DLD1 (cell line): ENCODE measurements around the gene TUBB2B.

Source experiments
- in situ Hi-C: cut with HindIII; loops from 2 replicates; pipeline ENCODE4 v1.10.0; 2017; ENCODE audit warnings: low sequenced_read_pairs

Gene TUBB2B

DNA sequence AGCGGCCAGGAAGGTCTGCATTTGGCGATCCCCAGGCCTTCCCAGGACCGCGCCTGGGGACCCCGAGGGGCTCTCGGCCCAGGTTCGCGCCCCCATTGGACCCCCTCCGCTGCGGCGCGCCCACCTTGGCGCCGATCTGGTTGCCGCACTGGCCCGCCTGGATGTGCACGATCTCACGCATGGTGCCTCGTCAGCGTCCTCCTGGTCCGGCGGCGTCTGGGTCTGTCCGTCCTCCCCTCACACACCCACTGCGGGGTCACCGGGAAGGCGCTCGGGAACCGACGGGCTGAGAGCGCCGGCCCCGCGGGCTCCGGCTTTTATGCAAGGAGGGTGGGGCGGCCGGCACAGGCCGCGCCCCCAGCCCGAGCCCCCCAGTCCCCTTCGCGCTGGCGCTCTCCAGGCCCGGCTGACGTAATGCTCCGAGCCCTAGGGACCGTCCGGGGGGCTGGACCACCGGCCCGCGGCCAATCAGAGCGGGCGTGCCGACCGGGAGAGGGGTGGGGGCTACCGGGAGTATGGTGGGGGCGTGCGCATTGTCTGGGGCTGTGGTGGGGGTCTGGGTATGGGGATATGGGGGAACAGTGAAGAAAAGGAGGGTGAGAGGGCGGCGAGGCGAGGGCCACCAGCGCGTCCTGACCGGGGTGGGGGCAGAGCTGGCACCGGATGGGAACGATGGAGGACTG, at the start of gene TUBB2B:
TSS of gene TUBB2B (minus strand) at position 291 of the 683 bp plus-strand sequence. CDS start at position 181, 110 bp downstream.
- in situ Hi-C loops, result no loop called here

DNA sequence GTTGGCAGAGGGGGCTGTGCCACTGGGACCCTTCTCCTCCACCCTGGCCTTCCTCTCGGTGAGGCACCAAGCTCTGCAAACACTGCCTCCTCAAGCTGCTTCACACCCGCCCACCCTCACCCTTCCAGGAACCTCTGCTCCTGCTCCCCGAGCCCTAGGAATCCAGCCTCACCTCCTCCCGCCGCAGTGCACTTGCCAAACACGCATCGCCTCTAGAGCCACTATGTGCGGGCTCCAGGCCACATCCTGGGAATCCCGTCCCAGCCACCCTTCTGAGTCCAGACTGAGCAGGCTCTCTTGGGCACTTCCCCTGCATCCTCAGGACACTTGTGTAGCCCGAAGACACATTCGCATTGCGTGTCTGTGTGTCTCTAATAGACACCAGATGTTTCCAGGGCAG, 49.8 kb upstream of the TUBB2B start:
- in situ Hi-C loops, result loop anchor here (25.0 kb wide), 1 partner anchor 435 kb away; no protein-coding TSS in a partner anchor

GRCh38 chr6:3276174-3277167, 49.0 kb upstream of the TUBB2B start:
- in situ Hi-C loops, result loop anchor here (25.0 kb wide), 1 partner anchor 436 kb away; no protein-coding TSS in a partner anchor

DNA sequence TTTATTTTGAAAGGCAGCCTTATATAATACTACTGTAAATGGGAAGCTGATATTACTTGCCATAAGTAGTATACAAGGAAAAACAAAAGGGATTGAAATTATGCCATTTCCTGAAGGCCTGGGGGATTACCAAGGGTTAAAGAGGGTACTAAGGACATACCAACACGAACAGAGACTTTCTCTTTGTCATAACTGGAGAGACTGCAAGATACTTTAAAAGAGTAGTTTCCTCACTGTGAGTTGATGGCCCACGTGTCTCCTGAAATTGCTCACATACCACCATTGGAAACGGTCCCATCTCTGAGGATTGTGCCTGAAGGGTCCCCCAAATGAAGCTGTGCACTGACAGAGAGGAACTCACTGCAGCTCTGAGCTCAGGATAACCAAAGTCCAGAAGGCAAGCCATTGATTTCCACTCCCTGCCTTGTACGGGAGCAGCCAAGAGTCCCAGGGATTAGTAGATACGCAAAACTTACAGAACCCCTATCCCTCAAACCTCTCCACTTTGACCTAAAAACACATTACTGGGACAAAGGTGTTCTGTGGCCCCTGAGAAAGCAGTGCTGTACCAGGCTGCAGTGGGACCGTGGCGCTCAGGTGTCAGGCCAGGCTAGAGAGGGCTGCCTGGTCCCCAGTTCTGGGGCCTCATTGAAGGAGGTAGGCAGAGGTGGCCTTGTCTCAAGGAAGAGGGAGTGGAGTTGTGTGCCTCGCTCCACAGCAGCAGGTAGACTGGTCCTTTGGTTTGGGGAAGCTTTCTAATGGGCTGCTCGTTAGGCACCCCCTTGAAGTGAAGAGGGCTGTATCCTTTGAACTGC, 46.5 kb upstream of the TUBB2B start:
- in situ Hi-C loops, result no loop called here

GRCh38 chr6:3272911-3273547, 45.6 kb upstream of the TUBB2B start:
- in situ Hi-C loops, result no loop called here

DNA sequence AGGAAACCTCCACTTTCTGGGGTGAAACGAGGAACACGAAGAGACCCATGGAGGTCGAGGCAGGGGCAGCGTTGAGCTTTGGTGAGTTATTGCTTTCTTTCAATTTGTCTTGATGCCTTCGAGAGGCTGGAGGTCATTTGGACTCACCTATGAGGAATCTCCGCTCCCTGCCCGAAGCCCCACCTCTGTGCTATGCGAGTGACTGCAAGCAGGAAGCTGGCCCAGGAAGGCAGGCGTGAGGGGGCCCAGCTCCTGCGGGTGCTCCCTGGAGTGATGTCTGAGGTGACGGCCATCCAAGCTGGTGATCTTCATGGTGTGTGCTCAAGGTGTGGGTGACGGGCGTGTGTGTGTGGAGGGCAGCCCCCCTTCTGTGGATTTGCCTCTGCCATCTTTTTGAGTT, 44.3 kb upstream of the TUBB2B start:
- in situ Hi-C loops, result no loop called here

- in situ Hi-C loops, result no loop called here
These were observed 42.8 kb upstream of the TUBB2B start for GRCh38 chr6:3270258-3270657.

GRCh38 chr6:3269281-3269975, 42.0 kb upstream of the TUBB2B start:
- in situ Hi-C loops, result no loop called here

- in situ Hi-C loops, result no loop called here
These were observed 41.2 kb upstream of the TUBB2B start for GRCh38 chr6:3268680-3269079.

DNA sequence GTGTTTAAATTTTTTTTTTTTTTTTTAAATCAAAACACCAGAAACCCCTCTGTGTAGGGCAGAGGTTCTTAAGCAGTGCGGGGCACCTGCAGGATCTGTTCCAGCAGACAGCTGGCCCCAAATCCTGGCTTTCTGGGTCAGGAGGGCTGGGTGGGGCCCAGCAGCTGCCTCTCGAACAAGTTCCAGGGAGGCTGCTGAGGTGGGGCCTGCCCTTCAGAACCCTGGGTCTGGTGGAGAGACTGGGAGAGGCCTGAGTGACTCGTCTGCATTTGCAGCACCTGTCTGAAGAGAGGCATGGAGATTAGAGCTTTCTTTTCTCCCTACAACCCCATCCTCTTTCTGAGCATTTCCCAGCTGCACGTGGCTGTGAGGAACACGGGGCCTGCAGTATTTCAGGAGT, 39.7 kb upstream of the TUBB2B start:
- in situ Hi-C loops, result no loop called here

DNA sequence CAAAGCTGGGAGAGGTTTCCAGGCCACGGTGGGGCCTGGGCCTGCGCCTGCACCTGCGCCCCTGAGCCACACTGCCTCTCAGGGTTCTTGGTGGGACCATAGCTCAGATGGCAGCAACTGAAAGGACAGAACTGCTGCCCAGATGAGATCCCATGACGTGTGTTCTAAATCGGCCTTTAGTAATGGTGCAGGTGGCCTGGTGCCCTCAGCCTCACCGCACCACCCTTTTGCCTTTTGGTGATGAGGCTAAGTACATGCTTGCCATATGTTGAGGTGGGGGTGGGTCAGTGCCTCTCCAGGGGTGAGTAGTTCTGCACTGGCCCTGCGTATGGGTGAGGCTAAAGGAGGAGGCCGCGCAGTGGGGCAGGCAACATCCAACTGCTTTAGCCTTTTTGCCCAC, 38.7 kb upstream of the TUBB2B start:
- in situ Hi-C loops, result no loop called here

GRCh38 chr6:3265671-3266070, 38.2 kb upstream of the TUBB2B start:
- in situ Hi-C loops, result no loop called here

DNA sequence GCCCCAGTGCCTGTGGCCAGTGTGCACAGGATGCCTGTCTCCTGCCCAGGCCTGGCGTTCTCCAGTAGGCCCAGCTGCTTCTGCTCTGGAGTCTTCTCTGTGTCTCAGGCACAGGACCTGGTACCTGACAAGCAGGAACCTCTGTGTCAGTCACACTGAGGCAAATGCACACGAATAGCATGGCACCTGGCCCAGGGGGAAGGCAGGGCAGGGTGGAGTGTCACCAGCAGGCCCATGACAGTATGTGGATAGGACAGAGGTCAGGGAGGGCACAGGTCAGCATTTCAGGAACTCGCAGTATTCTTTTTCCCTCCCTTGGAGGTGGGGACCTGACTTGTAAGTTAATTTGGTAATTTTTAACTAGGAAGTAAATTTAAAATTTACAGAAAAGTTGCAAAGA, 36.9 kb upstream of the TUBB2B start:
- in situ Hi-C loops, result no loop called here

DNA sequence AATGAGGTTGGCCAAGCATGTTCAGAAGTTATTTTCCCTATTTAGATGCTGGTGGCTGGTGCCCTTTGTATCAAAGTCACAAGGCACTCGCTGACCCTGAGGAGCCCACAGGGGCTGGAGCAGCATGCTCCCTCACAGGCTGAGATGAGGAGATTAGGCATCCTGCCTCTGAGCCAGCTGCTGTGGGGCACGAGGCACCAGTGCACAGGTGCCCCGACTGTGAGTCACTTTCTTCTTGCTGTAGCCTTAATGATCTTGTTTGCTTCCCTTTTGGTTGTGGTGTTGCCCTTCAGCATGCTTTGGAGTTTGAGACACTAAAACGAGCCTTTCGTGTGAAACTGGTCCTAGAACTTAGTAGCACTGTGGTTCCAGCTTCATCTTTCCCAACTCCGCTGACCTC, 35.6 kb upstream of the TUBB2B start:
- in situ Hi-C loops, result no loop called here

- in situ Hi-C loops, result no loop called here
These were observed 34.5 kb upstream of the TUBB2B start for GRCh38 chr6:3261921-3262320.

DNA sequence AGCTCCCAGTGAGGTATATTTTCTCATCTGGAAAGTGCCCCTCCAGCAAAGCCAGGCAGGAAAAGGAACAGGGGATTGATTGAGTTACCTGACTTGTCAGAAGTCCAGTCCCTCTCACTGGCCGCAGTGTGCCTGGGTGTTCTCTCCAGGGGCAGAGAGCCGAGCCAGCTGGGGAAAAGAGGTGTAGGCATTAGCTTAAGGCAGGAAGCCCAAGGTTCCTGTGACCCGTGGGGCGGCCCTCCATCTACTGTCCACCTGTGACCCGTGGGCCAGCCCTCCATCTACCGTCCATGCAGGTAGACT, 34.0 kb upstream of the TUBB2B start:
- in situ Hi-C loops, result no loop called here

DNA sequence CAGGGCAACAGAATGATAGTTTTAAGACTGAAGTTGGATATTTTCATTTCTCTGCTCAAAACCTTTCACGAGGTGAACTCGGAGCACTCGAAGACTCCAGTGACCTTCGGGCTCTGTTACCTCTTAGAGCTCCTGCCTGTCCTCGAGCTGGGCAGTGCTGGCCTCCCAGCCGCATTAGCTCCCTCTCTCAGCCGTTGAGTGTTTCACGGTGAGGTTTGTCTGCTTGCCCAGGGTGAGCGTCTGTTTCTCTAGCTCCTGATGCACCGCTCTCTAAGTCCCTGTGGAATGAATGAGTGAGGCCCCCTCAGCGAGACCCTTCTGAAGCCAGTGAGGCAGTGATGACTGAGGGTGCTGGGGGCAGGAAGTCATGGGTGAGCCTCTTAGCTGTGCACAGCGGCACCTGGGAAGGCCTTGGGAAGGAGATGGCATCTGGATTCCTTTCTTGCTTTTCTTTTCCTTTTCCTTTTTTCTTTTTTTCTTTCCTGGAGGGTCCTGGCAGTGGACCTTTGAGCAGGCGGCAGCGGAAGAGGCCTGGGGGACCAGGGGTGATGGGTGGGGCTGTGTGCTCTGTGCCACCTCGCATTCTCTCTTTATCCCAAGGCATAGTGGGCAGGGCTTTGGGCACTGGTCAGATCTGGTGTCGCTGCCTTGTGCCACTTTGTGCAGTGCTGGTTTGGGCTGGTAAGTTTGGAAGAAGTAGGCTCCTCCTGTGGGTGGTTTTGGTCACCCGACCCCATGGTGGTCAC, 33.5 kb upstream of the TUBB2B start:
- in situ Hi-C loops, result no loop called here

GRCh38 chr6:3260296-3260695, 32.8 kb upstream of the TUBB2B start:
- in situ Hi-C loops, result no loop called here

DNA sequence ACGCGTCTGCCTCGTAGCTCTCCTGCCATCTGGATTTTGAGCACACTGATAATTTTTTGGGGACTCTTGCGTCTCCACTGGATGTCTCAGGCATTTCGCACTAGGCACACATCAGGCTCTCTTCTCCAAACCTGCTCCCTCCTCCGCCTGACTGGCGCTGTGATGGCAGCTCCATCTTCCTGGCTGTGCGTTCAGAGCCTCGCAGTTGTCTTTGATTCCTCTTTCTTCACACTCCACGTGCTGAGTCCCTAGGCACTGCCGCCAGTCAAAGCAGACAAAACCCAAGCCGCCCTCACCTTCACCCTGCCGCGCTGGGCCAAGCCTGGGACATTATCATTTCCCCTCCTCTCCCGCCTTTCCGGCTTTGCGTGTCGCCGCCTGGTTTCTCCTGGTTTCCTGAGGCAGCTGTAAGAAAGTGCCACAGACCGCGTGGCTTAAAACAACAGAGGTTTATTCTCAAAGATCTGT, 32.1 kb upstream of the TUBB2B start:
- in situ Hi-C loops, result no loop called here
